HL-60 (cell line): ENCODE measurements around the gene MICA.

Experiments used
- POLR2AphosphoS5 ChIP-seq: IDR thresholded peaks from 2 replicates; pipeline ENCODE4 v1.6.1; 2012; ENCODE audit warnings: low read depth
- TF ChIP-seq, protein P1 (sequence below): IDR thresholded peaks from one replicate; pipeline ENCODE4 v1.5.1; 2011; ENCODE audit warnings: low read length, control low read depth, inconsistent platforms; ENCODE audit not compliant: insufficient read depth

GRCh38 chr6:31354864-31355582, 48.4 kb upstream of the MICA start:
- no peak for TF ChIP-seq POLR2AphosphoS5
- TF ChIP-seq, protein P1, sequence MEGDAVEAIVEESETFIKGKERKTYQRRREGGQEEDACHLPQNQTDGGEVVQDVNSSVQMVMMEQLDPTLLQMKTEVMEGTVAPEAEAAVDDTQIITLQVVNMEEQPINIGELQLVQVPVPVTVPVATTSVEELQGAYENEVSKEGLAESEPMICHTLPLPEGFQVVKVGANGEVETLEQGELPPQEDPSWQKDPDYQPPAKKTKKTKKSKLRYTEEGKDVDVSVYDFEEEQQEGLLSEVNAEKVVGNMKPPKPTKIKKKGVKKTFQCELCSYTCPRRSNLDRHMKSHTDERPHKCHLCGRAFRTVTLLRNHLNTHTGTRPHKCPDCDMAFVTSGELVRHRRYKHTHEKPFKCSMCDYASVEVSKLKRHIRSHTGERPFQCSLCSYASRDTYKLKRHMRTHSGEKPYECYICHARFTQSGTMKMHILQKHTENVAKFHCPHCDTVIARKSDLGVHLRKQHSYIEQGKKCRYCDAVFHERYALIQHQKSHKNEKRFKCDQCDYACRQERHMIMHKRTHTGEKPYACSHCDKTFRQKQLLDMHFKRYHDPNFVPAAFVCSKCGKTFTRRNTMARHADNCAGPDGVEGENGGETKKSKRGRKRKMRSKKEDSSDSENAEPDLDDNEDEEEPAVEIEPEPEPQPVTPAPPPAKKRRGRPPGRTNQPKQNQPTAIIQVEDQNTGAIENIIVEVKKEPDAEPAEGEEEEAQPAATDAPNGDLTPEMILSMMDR: no peak
